NCI-H446 (cell line): ENCODE results near the gene CHRND.

Source experiments
- DNase-seq, 2 experiments: peaks; one replicate each; lab custom pipeline; 2025; lab: John Stamatoyannopoulos, UW

The CHRND gene

GRCh38 chr2:232525791-232526371 lies at the start of gene CHRND:
CHRND (plus strand) TSS chr2:232526160; CDS start chr2:232526216, 56 bp downstream.
- no peak for DNase-seq

GRCh38 chr2:232476791-232477190 lies 49.2 kb upstream of the CHRND start:
- no peak for DNase-seq

- no peak for DNase-seq
These were observed 48.0 kb upstream of the CHRND start for GRCh38 chr2:232477751-232478510.

GRCh38 chr2:232478571-232479340 lies 47.2 kb upstream of the CHRND start:
- DNase-seq = no peak

GRCh38 chr2:232479341-232480200 lies 46.4 kb upstream of the CHRND start:
- DNase-seq = no peak

DNA sequence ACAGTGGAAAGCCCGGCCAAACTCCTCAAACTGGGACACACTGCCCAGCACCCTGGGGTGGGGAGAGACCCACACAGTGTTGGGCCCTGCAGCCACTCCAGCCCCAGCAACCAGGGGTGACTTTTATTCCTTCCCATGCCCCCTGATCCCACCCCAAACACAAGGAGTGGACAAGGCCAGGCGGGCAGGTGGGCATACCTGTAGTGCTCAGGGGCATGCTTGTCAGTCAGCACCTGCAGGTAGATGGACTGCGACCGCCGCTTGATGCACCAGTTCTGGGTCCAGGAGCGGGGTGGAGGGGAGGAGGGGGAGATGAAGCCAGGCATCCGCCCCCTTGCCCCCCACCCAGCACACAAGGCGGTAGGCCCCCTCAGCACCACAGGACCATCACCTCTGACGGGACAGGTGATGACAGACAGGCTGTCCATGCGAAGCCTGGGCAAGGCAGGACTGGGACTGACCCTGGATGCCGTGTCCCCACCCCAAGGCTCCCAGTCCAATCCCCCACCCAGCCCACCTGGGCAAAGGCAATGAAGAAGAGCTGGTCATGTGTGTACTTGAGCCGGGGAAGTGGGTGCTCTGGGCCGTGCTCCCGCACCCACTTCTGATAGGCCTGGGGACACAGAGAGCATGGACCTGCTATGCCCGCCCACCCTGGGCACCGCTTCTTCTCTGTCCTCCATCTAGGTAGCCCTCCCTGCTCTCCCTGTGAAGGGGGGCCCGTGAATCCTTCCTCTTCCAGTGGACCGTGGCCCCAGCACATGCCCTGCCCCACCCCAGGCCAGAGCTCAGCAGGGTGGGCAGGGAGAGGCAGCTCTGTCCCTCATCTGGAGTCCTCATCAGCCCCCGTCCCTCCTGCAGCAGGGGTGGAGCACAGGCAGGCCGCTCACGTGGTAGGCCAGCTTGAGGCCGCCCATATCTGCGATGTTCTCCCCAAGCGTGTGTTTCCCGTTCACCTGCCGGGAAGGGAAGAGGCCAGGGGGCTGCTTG lies 45.5 kb upstream of the CHRND start:
- DNase-seq = no peak

- DNase-seq = no peak
These were observed 44.4 kb upstream of the CHRND start for GRCh38 chr2:232481322-232482140.

GRCh38 chr2:232482301-232483238 lies 43.4 kb upstream of the CHRND start:
- no peak for DNase-seq

DNA sequence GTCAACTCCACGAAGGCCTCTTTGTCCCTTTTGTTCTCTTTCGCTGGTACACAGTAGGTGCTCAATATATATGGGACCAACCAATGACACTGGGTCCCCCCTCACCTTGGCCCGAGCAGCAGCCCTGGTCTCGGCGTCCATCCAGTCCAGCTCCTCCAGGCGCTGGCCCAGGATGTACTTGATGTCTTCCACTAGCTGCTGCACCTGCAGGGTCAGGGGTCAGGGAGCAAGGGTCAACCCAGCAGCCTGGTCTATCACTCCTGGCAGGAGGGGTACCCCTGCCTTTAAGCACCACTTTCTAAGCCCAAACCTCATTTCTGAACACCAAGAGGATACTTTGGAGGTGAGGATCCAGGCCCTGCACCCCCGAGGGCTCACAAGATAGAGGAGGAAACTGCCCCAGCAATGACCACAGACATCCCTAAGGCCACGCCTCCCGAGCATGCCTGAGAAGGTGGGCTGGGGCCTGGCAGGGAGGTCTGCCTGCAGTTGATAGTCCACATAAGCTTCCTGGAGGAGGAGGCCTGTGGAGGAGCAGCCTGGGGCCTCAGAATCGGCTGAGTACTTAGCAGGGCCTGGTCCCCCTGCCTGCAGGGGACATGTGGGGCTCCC lies 42.5 kb upstream of the CHRND start:
- no peak for DNase-seq

DNA sequence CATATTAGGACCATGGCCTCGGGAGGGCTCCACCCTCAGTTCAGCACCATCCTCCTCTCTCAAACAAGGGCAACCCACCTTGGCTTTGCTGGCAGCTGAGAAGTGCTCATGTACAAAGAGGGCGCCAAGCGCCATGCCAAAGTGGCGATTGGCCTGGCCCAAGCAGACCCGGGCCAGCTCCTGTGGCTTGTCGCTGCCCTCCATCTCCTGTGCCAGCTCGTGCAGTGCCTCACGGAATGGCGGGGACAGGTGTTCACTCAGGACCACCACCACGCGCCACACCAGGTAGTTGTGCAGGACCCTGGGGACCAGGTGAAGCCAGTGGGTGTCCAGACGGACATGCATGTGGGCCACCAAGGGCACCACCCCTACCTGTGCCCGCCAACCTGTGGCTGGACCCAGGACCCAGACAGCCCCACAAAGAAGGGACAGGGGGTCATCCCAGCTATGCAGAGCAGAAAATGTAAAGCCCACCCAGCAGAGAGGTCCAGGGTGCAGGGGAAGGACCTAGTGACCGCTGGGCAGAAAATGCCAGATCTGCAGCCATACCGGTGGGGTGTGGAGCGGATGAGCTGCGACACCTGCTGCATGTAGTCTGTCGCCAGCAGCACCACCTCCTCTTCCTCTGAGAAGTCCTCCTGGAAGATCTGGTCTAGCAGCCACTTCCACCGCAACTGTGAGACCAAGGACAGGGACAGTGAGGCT lies 41.9 kb upstream of the CHRND start:
- DNase-seq = no peak

DNA sequence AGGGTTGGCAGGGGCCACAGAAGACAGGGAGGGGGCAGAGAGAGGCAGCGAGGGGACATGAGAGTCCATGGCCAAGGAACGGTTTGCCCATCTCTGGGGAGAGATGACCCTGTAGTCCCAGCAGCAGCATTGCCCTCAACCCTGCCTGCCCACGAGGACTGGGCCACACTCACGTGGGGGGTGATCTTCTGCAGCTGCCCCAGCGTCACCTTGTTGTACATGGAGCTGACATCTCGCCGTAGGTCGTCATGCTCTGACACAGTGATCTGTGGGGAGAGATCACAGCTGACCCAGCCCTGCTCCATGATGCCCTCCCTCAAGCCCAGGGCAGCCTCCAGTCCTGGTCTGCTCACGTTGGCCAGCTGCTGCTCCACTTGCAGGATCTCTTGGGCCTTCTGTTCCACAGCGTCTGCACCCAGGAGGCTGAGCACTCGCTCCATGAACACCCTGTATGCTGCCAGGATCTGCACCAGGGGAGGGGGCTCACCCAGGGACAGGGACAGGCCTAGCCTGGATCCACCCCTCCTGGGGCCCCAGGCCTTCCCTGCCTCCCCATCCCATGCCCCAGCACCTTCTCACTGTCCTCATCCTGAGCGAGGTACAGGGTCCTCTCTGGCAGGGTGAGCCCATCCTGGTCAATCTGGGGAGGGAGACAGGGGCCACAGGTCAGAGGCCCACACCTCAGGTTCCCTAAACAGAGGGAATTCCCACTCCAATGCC lies 41.2 kb upstream of the CHRND start:
- no peak for DNase-seq

GRCh38 chr2:232485348-232485756 lies 40.6 kb upstream of the CHRND start:
- no peak for DNase-seq

DNA sequence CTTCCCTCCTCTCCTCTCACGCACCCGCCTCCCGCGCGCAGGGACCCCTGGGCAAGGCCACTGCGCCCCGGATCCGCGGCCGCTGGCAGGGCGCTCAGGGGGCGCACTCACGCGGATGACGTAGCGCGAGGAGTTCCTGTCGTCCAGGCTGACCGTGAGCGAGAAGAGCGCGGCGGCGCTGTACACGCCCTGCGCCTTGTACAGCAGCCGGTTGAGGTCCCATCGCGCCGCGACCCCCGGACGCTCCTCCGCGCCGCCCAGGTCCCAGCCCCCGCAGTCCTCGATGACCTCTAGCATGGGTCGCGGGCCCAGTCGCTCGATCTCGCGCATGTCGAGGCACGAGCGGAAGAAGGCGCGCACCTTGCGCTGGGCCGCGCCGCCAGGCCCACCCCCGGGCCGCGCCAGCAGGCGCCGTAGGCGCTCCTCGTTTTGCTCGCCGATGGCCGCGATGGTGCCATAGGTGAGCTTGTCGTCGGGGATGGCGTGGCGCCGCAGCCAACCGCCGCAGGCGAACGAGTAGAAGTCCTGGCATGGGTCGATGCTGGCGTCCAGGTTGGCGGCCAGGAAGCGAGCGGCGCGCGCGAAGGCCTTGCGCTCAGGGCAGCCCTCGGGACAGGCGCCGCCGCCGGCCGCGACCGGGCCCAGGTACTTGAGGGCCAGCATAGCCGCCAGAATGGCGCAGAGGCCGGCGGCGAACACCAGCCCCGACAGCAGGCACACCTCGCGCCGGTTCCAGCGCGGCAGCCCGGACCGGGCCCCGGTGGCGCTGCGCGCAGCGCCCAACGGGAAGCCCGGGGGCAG lies 40.0 kb upstream of the CHRND start:
- DNase-seq = no peak

- DNase-seq = no peak
These were observed 39.2 kb upstream of the CHRND start for GRCh38 chr2:232486558-232487384.

GRCh38 chr2:232487385-232488096 lies 38.4 kb upstream of the CHRND start, which contains the start of gene ECEL1:
ECEL1 (minus strand) TSS chr2:232487834; CDS start chr2:232486653, 1,181 bp downstream.
- DNase-seq = no peak
